GM12878 (cell line): ENCODE data around the gene MRRF. TPM values are rescaled to one million over a fixed set of nuclear protein-coding genes. Genes with fewer than 3 reads are reported as not detected.

Experiments
- ATAC-seq: fragments of 200-7000 bp; cut with Tn5 transposase; 3 replicates; pipeline ENCODE4 v1.9.1; 2020; ENCODE audit warnings: mild to moderate bottlenecking, moderate library complexity
- BruUV-seq: library from RNA; stranded (reverse); fragments of 400-500 nt; replicated peaks from 2 replicates; lab custom pipeline; 2021; lab: Mats Ljungman, UMichigan
- CTCF ChIA-PET: fragments of 300-600 bp; sonication (Branson Sonifier 250); formaldehyde crosslinking; extraction: SDS; loops from one replicate; lab custom pipeline; 2021; ENCODE audit warnings: inconsistent platforms; lab: Yijun Ruan, JAX
- POLR2A ChIA-PET: fragments of 350-600 bp; formaldehyde crosslinking; extraction: SDS; loops from one replicate; lab custom pipeline; 2021; ENCODE audit warnings: inconsistent platforms; lab: Charles Lee
- RAD21 ChIA-PET: fragments of 300-600 bp; sonication (Branson Sonifier 250); formaldehyde crosslinking; loops from one replicate; lab custom pipeline; 2023; ENCODE audit warnings: antibody characterized with exemption; ENCODE audit not compliant: unreplicated experiment; lab: Charles Lee
- SMC1A ChIA-PET: fragments of 300-600 bp; sonication (Branson Sonifier 250); formaldehyde crosslinking; loops from one replicate; lab custom pipeline; 2023; ENCODE audit not compliant: unreplicated experiment, uncharacterized antibody; lab: Charles Lee
- DNase-seq: peaks from one replicate; pipeline ENCODE4 v3.0.0-alpha.2; 2011; ENCODE audit warnings: low read depth, low spot score
- FAIRE-seq: peaks from 3 replicates; lab custom pipeline; 2011; peaks lifted over from hg19 to GRCh38; lab: Jason Lieb, UNC
- H2AFZ ChIP-seq: 2 replicates; pipeline ENCODE4 v1.6.0; 2011; ENCODE audit warnings: low read depth, low read length, control low read depth; ENCODE audit not compliant: control insufficient read depth
- H3K27ac ChIP-seq: 2 replicates; pipeline ENCODE4 v1.5.1; 2011; ENCODE audit warnings: control low read depth; ENCODE audit not compliant: control insufficient read depth, insufficient read depth
- H3K27me3 ChIP-seq, 2 experiments: replicated peaks in 1 of 2; 2 replicates each; pipeline versions ENCODE4 v1.6.0 to v1.6.1; 2011; ENCODE audit warnings: low read length in 1 of 2; ENCODE audit not compliant: control insufficient read depth in 2 of 2, insufficient read depth in 2 of 2
- H3K36me3 ChIP-seq, 2 experiments: 2 replicates each; pipeline ENCODE4 v1.5.1; 2011; ENCODE audit warnings: low read length in 1 of 2; ENCODE audit not compliant: control insufficient read depth in 2 of 2, insufficient read depth in 2 of 2
- H3K4me1 ChIP-seq: 2 replicates; pipeline ENCODE4 v1.6.1; 2011; ENCODE audit warnings: mild to moderate bottlenecking, low read length, moderate library complexity, mixed read lengths; ENCODE audit not compliant: control insufficient read depth, insufficient read depth
- H3K4me2 ChIP-seq: 2 replicates; pipeline ENCODE4 v1.6.0; 2011; ENCODE audit warnings: control low read depth; ENCODE audit not compliant: control insufficient read depth, insufficient read depth
- H3K4me3 ChIP-seq: fragments of 200-600 bp; sonication (generic); 2 replicates; pipeline ENCODE4 v1.5.1; 2016
- H3K79me2 ChIP-seq: 2 replicates; pipeline ENCODE4 v1.6.0; 2011; ENCODE audit warnings: low read length; ENCODE audit not compliant: control insufficient read depth, insufficient read depth
- H3K9ac ChIP-seq: 2 replicates; pipeline ENCODE4 v1.8.0; 2011; ENCODE audit warnings: low read length, control low read depth, mixed read lengths; ENCODE audit not compliant: control insufficient read depth, insufficient read depth
- H3K9me3 ChIP-seq: replicated peaks from 3 replicates; pipeline ENCODE4 v1.5.1; 2011; ENCODE audit warnings: mild to moderate bottlenecking, low read length; ENCODE audit not compliant: control insufficient read depth, insufficient read depth
- H4K20me1 ChIP-seq: 2 replicates; pipeline ENCODE4 v1.6.0; 2011; ENCODE audit not compliant: control insufficient read depth, insufficient read depth
- ATF2 ChIP-seq: IDR thresholded peaks from 2 replicates; pipeline ENCODE4 v1.6.1; 2012; ENCODE audit warnings: low read length, inconsistent platforms
- ATF3 ChIP-seq: IDR thresholded peaks from 2 replicates; pipeline ENCODE4 v1.6.1; 2011; ENCODE audit warnings: low read depth, mild to moderate bottlenecking, low read length, moderate library complexity, borderline replicate concordance; ENCODE audit errors: extremely low read depth
- BCL3 ChIP-seq: IDR thresholded peaks from 2 replicates; pipeline ENCODE4 v1.6.1; 2011; ENCODE audit warnings: borderline replicate concordance, low read depth, mild to moderate bottlenecking, moderate library complexity, low read length; ENCODE audit not compliant: insufficient read depth, poor library complexity, severe bottlenecking
- EGR1 ChIP-seq, 2 experiments: IDR thresholded peaks; 1 replicate in 1 of 2; 2 replicates in 1 of 2; pipeline ENCODE4 v1.6.1; 2011 to 2012; ENCODE audit warnings: low read depth in 2 of 2, low read length in 2 of 2, borderline replicate concordance in 1 of 2, mild to moderate bottlenecking in 1 of 2, moderate library complexity in 1 of 2
- HCFC1 ChIP-seq: fragments of 150-350 bp; IDR thresholded peaks from 2 replicates; pipeline ENCODE4 v1.6.1; 2014; ENCODE audit warnings: low read length
- MYC ChIP-seq: IDR thresholded peaks from 2 replicates; pipeline ENCODE4 v1.6.1; 2011; ENCODE audit warnings: mild to moderate bottlenecking, low read length, moderate library complexity, inconsistent platforms; ENCODE audit not compliant: insufficient read depth, insufficient replicate concordance, insufficient read length, severe bottlenecking
- POLR2AphosphoS2 ChIP-seq: IDR thresholded peaks from 2 replicates; pipeline ENCODE4 v1.6.1; 2011; ENCODE audit warnings: low read depth, mild to moderate bottlenecking, low read length, improper control_type of control experiment, moderate library complexity
- RAD51 ChIP-seq: fragments of 450-650 bp; IDR thresholded peaks from 2 replicates; pipeline ENCODE4 v1.6.1; 2016; ENCODE audit warnings: moderate library complexity, mild to moderate bottlenecking, inconsistent platforms
- RBBP5 ChIP-seq: fragments of 200-600 bp; sonication (generic); conservative IDR thresholded peaks from 2 replicates; pipeline ENCODE4 v1.6.1; 2016
- RCOR1 ChIP-seq: conservative IDR thresholded peaks from 2 replicates; pipeline ENCODE4 v1.6.1; 2012; ENCODE audit warnings: low read depth, low read length, improper control_type of control experiment
- RUNX3 ChIP-seq: IDR thresholded peaks from 2 replicates; pipeline ENCODE4 v1.6.1; 2012; ENCODE audit warnings: low read length, inconsistent platforms
- TAF1 ChIP-seq: IDR thresholded peaks from 2 replicates; pipeline ENCODE4 v1.6.1; 2011; ENCODE audit warnings: mild to moderate bottlenecking, low read depth, low read length, borderline replicate concordance
- ZNF217 ChIP-seq: fragments of 450-650 bp; IDR thresholded peaks from 2 replicates; pipeline ENCODE4 v1.6.1; 2017; ENCODE audit warnings: antibody characterized with exemption, mild to moderate bottlenecking
- WGBS: methylation state at CpG from one replicate; pipeline ENCODE4 v1.1.6; 2016; ENCODE audit warnings: low lambda C conversion rate; ENCODE audit not compliant: insufficient replicate concordance, insufficient coverage; ENCODE audit errors: missing lambda C conversion rate; 5-methylcytosine and 5-hydroxymethylcytosine counted together
- in situ Hi-C: fragments of 300-500 bp; cut with MboI; formaldehyde crosslinking; loops from 9 replicates; pipeline ENCODE4 v1.14.3; 2018; ENCODE audit warnings: mixed read lengths
- intact Hi-C: fragments of 100-400 bp; cut with micrococcal nuclease; formaldehyde crosslinking; loops from one replicate; pipeline ENCODE4 v1.14.2; 2022; ENCODE audit not compliant: unreplicated experiment
- polyA plus RNA-seq, 11 experiments: library from polyadenylated mRNA; depleted of rRNA in 4 of 11; unstranded in 6 of 11; stranded (reverse) in 5 of 11; fragments of >200 nt; fragmentation: Nextera tagmentation in 4 of 11; fragmentation: Illumina TruSeq in 1 of 11; extraction: Ambion mirVana in 4 of 11; extraction: Trizol in 1 of 11; gene quantifications; 1 replicate in 1 of 11; 2 replicates in 10 of 11; pipeline versions ENCODE4 v1.2.1 to v1.2.3, GENCODE V29; 2011 to 2016; ENCODE audit warnings: inconsistent platforms in 2 of 11, missing spikeins in 2 of 11, low read depth in 1 of 11
- total RNA-seq, 4 experiments: library from RNA; depleted of rRNA in 3 of 4; stranded (reverse); fragments of >200 nt in 3 of 4; fragmentation: Illumina TruSeq in 1 of 4; extraction: Trizol in 1 of 4; gene quantifications; 2 replicates each; pipeline versions ENCODE4 v1.2.1 to v1.2.3, GENCODE V29; 2013 to 2021
- TF ChIP-seq, protein P1 (sequence below): IDR thresholded peaks from 2 replicates; pipeline ENCODE4 v1.6.1; 2011; ENCODE audit warnings: low read depth, low read length, improper control_type of control experiment, borderline replicate concordance

Gene MRRF
- total and polyA plus RNA-seq, 10 of the 15 experiments (the other 5 are each of a cell fraction or from before 2014, with no cell fraction given) = 64.8 to 112 (median 76.4) TPM

DNA sequence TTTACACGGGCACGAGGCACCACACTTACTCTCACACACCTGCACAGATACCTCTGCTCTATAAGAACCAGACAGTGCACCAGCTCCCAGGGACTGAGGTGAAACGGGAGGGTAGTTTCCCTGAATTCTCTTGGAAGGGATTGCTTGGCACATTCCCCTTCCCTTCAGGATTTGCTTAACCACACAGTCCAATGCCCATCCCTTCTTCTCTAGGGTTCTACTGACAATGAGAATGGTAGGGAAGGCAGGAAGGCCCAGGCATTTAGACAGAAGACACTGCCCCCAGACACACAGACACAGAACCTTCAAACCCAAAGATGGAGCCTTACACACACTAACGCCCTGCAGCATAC, 35.2 kb upstream of the MRRF start:
- H2AFZ ChIP-seq = no peak overlapping the region
- no peak overlapping the region for H3K27ac ChIP-seq
- ChIA-PET POLR2A (no interaction called here), RAD21 (no interaction called here), CTCF (no interaction called here), SMC1A (no interaction called here)
- H3K27me3 ChIP-seq = peaks cover 8 to 27% of the 10 kb centered on the region in 2 experiments
- no peak for TF ChIP-seq RBBP5
- no peaks in the 10 kb centered on the region; the same call in 1 of the 2 replicates for H4K20me1 ChIP-seq
- no peak for DNase-seq
- H3K4me3 ChIP-seq = no peak overlapping the region
- in situ Hi-C loops (no loop called here), intact Hi-C loops (no loop called here)
- no TSS peak for BruUV-seq
- no peaks in the 10 kb centered on the region for H3K79me2 ChIP-seq
- no peak overlapping the region for H3K4me2 ChIP-seq
- no peaks in the 10 kb centered on the region for H3K4me1 ChIP-seq
- no peaks in the 10 kb centered on the region for H3K9me3 ChIP-seq
- 17% methylated on average over 4 of the region's 4 CpGs for WGBS
- no peak for ATAC-seq
- H3K36me3 ChIP-seq = no peaks in the 10 kb centered on the region
- no peak for FAIRE-seq
- no peak overlapping the region for H3K9ac ChIP-seq

- Histone ChIP-seq H3K27ac (no peak overlapping the region), H3K36me3 (no peaks in the 10 kb centered on the region), H3K9ac (no peak overlapping the region), H3K9me3 (no peaks in the 10 kb centered on the region), H3K4me2 (no peak overlapping the region), H3K4me1 (no peaks in the 10 kb centered on the region), H2AFZ (no peak overlapping the region), H3K79me2 (no peaks in the 10 kb centered on the region), H4K20me1 (no peaks in the 10 kb centered on the region; the same call in 1 of the 2 replicates), H3K27me3 (peaks cover 8 to 22% of the 10 kb centered on the region in 2 experiments), H3K4me3 (no peak overlapping the region)
- 47% methylated on average over 6 of the region's 6 CpGs for WGBS
- ATAC-seq = no peak
- no peak for FAIRE-seq
- ChIA-PET CTCF (no interaction called here), SMC1A (no interaction called here), RAD21 (no interaction called here), POLR2A (no interaction called here)
- no TSS peak for BruUV-seq
- in situ Hi-C loops (no loop called here), intact Hi-C loops (no loop called here)
- DNase-seq = no peak
- TF ChIP-seq, protein P1, sequence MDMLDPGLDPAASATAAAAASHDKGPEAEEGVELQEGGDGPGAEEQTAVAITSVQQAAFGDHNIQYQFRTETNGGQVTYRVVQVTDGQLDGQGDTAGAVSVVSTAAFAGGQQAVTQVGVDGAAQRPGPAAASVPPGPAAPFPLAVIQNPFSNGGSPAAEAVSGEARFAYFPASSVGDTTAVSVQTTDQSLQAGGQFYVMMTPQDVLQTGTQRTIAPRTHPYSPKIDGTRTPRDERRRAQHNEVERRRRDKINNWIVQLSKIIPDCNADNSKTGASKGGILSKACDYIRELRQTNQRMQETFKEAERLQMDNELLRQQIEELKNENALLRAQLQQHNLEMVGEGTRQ = no peak
- TF ChIP-seq POLR2AphosphoS2 (no peak), RCOR1 (no peak), EGR1 (IDR thresholded peaks at IDR 0.05; ENCODE audit: borderline replicate concordance in 1 of 2, low read depth in 2 of 2, low read length in 2 of 2) (no peak), RUNX3 (no peak), ATF3 (no peak), ZNF217 (no peak), ATF2 (no peak), HCFC1 (no peak), TAF1 (no peak), MYC (no peak), RAD51 (no peak), BCL3 (no peak)
These were observed 31.8 kb upstream of the MRRF start for GRCh38 chr9:122232796-122233306.
